Measurements from ENCODE around the gene SMARCA2.

The SMARCA2 gene

DNA sequence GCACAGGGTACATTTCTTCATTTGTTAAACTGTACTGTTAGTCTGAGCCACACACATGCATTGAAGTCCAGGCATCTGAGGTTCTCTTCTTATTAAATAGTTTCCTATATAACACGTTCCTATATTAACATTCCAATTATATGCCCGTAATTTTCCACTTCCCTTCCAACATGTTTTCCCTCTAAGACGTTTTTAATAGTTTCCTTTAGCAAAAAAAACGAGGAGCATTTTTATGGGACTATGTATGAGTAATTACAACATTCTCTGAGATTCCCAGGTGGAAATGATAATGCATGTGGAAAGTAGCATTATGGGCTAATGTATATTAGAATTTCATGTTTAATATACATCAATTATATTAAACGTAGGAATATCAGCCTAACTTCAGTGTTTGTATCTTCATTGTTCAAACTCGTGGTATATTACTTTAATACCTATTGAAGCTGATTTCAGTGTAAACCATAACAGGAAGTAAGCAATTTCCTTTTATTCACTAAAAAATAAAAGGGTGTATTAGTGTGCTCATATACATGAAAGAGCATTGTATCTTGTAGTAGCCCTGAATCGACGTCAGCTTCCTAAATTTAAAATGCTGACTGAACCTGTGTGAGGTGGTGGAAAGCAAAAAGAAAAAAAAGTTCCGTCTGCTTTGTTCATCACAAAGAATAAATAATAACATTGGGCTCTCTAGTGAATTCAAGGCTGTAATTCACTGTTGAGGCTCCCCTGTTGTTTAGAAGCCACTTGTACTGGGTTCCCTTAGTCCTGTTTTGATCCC is 11.3 kb downstream of the SMARCA2 start:
- no peak overlapping the region for H3K4me3 ChIP-seq (ENCODE audit: low read length)
- no peak overlapping the region for H3K27ac ChIP-seq (ENCODE audit: low read depth, low read length)
- H3K36me3 ChIP-seq (ENCODE audit: insufficient read depth, low read length), result no peaks in the 10 kb centered on the region
- no peaks in the 10 kb centered on the region for H3K9me3 ChIP-seq (ENCODE audit: insufficient read depth, low read depth, low read length)
- H3K4me1 ChIP-seq (ENCODE audit: insufficient read depth, low read length), result peaks cover 26% of the 10 kb centered on the region
- H3K27me3 ChIP-seq (ENCODE audit: insufficient read depth, low read length), result peaks cover 30% of the 10 kb centered on the region
- no peak overlapping the region for H3K9ac ChIP-seq (ENCODE audit: low read depth, low read length)
- WGBS, result 91% methylated on average over 7 of the region's 9 CpGs

DNA sequence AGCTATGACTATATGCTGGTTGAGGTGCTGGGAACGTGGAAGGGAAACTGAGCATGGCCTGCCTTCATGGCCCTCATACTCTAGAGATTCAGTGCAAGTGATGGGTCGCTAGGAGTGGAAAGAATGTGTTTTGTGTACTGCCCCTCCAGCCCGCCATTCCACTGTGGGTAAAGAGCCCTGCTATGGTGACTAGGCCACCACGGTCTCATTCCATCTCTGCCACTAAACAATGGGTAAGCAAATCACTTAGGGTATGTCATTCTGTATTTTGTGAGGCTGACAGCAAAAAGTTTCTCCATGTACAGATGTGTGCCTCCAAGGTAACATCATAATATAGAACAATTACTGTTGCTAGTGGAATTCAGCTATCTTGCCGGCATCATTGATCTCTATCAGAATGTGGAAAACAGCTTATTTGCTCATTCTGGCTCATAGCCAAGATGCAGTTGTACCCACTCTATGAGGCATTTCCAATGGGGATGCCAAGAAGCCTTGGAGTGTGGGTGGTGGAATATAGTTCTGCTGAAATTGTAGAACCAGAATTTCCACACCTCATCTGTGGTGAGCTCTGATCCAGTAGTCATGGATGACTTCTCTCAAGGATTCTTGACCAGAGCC is 12.5 kb downstream of the SMARCA2 start:
- Histone ChIP-seq H3K9ac (ENCODE audit: low read depth, low read length) (no peak overlapping the region), H3K27ac (ENCODE audit: low read depth, low read length) (no peak overlapping the region), H3K36me3 (ENCODE audit: insufficient read depth, low read length) (no peaks in the 10 kb centered on the region), H3K9me3 (ENCODE audit: insufficient read depth, low read depth, low read length) (no peaks in the 10 kb centered on the region), H3K4me3 (ENCODE audit: low read length) (no peak overlapping the region), H3K4me1 (ENCODE audit: insufficient read depth, low read length) (peaks cover 26% of the 10 kb centered on the region), H3K27me3 (ENCODE audit: insufficient read depth, low read length) (peaks cover 18% of the 10 kb centered on the region; the same call in 1 of the 2 replicates)
- WGBS, result 95% methylated on average over 5 of the region's 5 CpGs

DNA sequence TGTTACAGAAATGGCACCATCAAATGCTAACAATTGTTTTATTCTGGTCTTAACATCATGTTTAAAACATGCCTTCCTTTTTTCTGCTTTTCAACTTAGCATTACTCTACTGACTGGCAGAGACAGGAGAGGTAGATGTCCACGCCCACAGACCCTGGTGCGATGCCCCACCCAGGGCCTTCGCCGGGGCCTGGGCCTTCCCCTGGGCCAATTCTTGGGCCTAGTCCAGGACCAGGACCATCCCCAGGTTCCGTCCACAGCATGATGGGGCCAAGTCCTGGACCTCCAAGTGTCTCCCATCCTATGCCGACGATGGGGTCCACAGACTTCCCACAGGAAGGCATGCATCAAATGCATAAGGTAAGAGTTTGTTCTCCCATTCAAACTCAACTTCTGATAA is 13.7 kb downstream of the SMARCA2 start:
- no peak overlapping the region for H3K9ac ChIP-seq (ENCODE audit: low read depth, low read length)
- H3K4me1 ChIP-seq (ENCODE audit: insufficient read depth, low read length), result peaks cover 14% of the 10 kb centered on the region
- H3K27ac ChIP-seq (ENCODE audit: low read depth, low read length), result no peak overlapping the region
- WGBS, result 97% methylated on average over 7 of the region's 7 CpGs
- H3K9me3 ChIP-seq (ENCODE audit: insufficient read depth, low read depth, low read length), result no peaks in the 10 kb centered on the region
- H3K4me3 ChIP-seq (ENCODE audit: low read length), result no peak overlapping the region
- H3K27me3 ChIP-seq (ENCODE audit: insufficient read depth, low read length), result peaks cover 10% of the 10 kb centered on the region; the same call in 1 of the 2 replicates
- H3K36me3 ChIP-seq (ENCODE audit: insufficient read depth, low read length), result no peaks in the 10 kb centered on the region

DNA sequence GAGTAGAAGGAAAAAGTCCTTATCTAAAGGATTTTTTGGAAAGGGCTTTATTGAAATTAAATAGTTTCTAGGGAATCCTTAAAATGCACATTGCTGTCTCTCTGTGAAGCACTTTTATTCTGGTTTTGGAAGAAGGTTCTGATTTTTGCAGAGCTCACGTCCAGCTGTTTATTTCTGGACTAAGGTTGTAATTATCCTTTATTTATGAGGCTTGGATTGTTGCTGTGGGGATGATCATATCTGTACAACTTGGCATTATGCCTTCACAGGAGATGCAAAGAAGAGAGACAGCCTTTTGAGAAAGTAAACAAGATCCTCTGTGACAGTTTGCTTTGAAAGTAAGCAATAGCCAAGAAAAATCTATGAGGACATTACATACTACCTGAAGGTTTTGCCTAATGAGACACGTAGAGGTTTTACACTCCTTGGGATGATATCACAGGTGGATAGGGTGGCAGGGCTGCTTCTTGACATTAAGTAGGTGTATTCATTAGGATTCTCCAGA is 14.6 kb downstream of the SMARCA2 start:
- H3K4me1 ChIP-seq (ENCODE audit: insufficient read depth, low read length), result peaks cover 7% of the 10 kb centered on the region
- no peaks in the 10 kb centered on the region for H3K36me3 ChIP-seq (ENCODE audit: insufficient read depth, low read length)
- no peak overlapping the region for H3K9ac ChIP-seq (ENCODE audit: low read depth, low read length)
- H3K9me3 ChIP-seq (ENCODE audit: insufficient read depth, low read depth, low read length), result no peaks in the 10 kb centered on the region
- H3K27ac ChIP-seq (ENCODE audit: low read depth, low read length), result no peak overlapping the region
- WGBS, result 92% methylated on average over 2 of the region's 2 CpGs
- no peak overlapping the region for H3K4me3 ChIP-seq (ENCODE audit: low read length)
- peaks cover 2% of the 10 kb centered on the region; the same call in 1 of the 2 replicates for H3K27me3 ChIP-seq (ENCODE audit: insufficient read depth, low read length)

DNA sequence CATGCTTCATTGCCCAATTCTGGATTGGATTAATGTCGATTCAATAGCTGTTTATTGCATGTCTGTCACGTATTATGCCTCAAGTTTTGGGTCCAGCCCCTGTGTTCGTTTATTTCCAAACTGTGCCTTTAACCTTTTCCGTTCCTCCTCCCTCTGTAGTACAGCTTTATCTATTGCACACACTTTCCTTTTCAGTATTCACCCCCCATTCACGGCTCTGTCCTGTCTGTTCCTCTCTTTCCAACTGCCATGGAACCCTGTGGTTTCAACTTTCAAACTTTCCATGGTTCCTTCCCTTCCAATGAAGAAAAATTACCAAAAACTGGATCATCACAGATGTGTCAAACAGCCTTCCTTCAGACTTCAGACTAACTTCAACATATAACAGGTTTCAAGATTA is 17.1 kb downstream of the SMARCA2 start:
- Histone ChIP-seq H3K27me3 (ENCODE audit: insufficient read depth, low read length) (no peaks in the 10 kb centered on the region), H3K9me3 (ENCODE audit: insufficient read depth, low read depth, low read length) (no peaks in the 10 kb centered on the region), H3K27ac (ENCODE audit: low read depth, low read length) (no peak overlapping the region), H3K4me1 (ENCODE audit: insufficient read depth, low read length) (no peaks in the 10 kb centered on the region), H3K4me3 (ENCODE audit: low read length) (no peak overlapping the region), H3K36me3 (ENCODE audit: insufficient read depth, low read length) (no peaks in the 10 kb centered on the region), H3K9ac (ENCODE audit: low read depth, low read length) (no peak overlapping the region)
- 95% methylated on average over 5 of the region's 5 CpGs for WGBS

DNA sequence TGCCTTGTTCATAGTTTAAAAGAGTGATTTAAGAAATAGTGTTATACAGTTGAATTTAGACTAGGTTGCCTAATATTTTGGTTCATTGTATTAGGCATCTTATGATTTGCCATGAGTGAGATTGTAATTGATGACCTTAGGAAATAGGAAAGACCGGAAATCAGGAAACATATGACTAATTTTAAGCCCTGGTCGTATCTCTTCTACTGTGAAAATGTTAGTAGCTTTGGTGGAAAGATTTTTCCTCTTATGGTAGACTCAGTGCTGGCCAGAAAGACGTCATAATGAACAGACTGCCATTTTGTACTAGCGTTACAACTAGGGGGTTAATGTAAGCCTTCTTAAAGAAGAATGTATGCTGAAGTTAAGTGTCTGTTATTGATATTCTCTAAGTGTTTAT is 21.7 kb downstream of the SMARCA2 start:
- 96% methylated on average over 4 of the region's 4 CpGs for WGBS
- Histone ChIP-seq H3K27ac (ENCODE audit: low read depth, low read length) (no peak overlapping the region), H3K4me1 (ENCODE audit: insufficient read depth, low read length) (no peaks in the 10 kb centered on the region), H3K4me3 (ENCODE audit: low read length) (no peak overlapping the region), H3K9ac (ENCODE audit: low read depth, low read length) (no peak overlapping the region), H3K9me3 (ENCODE audit: insufficient read depth, low read depth, low read length) (no peaks in the 10 kb centered on the region), H3K36me3 (ENCODE audit: insufficient read depth, low read length) (no peaks in the 10 kb centered on the region), H3K27me3 (ENCODE audit: insufficient read depth, low read length) (no peaks in the 10 kb centered on the region)

DNA sequence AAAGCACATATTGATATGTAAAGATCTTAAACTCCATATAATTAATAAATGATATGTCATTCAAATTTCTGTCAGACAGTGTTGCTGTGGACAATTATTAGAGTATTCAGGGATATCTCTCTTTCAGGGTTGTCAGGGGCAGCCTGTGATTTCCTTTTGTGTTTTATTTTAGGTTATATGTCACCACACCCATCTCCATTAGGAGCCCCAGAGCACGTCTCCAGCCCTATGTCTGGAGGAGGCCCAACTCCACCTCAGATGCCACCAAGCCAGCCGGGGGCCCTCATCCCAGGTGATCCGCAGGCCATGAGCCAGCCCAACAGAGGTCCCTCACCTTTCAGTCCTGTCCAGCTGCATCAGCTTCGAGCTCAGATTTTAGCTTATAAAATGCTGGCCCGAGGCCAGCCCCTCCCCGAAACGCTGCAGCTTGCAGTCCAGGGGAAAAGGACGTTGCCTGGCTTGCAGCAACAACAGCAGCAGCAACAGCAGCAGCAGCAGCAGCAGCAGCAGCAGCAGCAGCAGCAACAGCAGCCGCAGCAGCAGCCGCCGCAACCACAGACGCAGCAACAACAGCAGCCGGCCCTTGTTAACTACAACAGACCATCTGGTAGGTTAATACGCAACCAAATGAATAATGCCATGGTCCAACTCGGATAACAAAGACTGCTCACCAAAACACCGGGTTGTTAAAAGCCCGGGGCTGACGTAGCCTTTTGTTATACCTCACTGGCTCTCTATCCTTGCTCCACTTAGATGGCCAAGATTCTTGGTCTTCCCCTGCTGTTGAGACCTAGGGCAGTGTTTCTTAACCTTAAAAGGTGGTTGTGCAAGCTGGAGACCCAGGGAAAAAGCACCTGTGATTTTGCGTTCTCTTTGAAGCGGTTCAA is 24.4 kb downstream of the SMARCA2 start:
- Histone ChIP-seq H3K36me3 (ENCODE audit: insufficient read depth, low read length) (no peaks in the 10 kb centered on the region), H3K4me3 (ENCODE audit: low read length) (no peak overlapping the region), H3K27ac (ENCODE audit: low read depth, low read length) (no peak overlapping the region), H3K9ac (ENCODE audit: low read depth, low read length) (no peak overlapping the region), H3K4me1 (ENCODE audit: insufficient read depth, low read length) (no peaks in the 10 kb centered on the region), H3K9me3 (ENCODE audit: insufficient read depth, low read depth, low read length) (no peaks in the 10 kb centered on the region), H3K27me3 (ENCODE audit: insufficient read depth, low read length) (peaks cover 9% of the 10 kb centered on the region)
- WGBS, result 89% methylated on average over 20 of the region's 20 CpGs

DNA sequence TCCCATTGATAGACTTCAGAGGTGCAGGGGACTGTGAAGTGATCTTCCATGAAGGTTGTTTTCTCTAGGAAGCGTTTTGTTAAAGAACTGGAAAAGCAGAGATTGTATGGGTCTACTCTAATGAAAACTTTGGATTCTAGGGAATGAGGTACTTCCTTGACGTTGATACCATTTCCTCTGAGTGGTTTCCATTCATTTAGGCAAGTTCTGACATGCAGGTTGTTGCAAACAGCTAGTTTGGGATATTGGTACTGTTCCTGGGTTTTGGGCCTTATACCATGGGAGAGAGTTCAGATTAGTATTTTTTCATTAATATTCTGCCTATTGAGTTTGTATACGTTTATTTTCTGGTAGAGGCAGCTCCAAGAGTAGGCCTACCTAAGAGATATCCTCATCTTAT is 25.7 kb downstream of the SMARCA2 start:
- Histone ChIP-seq H3K9me3 (ENCODE audit: insufficient read depth, low read depth, low read length) (no peaks in the 10 kb centered on the region), H3K4me3 (ENCODE audit: low read length) (no peak overlapping the region), H3K27me3 (ENCODE audit: insufficient read depth, low read length) (peaks cover 22% of the 10 kb centered on the region), H3K27ac (ENCODE audit: low read depth, low read length) (no peak overlapping the region), H3K4me1 (ENCODE audit: insufficient read depth, low read length) (no peaks in the 10 kb centered on the region), H3K9ac (ENCODE audit: low read depth, low read length) (no peak overlapping the region), H3K36me3 (ENCODE audit: insufficient read depth, low read length) (no peaks in the 10 kb centered on the region)
- WGBS, result 89% methylated on average over 2 of the region's 3 CpGs

DNA sequence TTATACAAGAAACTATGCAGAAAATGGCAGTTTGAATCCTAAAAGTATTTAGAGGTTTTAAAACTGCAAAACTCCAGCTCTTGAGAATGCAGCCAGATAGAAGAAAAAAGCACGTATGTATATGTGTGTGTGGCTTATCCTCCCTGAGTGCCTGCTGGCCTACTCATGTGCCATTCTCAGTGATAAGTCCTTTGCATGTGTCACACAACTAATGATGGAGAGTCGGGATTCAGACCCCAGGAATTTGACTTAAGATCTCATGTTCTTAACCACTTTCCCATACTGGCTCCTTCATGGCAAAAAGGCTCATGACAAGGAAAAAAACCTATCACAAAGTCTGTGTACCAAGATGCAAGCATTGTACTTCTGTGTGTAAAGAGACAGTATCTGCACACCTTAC is 26.6 kb downstream of the SMARCA2 start:
- H3K27ac ChIP-seq (ENCODE audit: low read depth, low read length), result no peak overlapping the region
- no peaks in the 10 kb centered on the region; the same call in 1 of the 2 replicates for H3K4me1 ChIP-seq (ENCODE audit: insufficient read depth, low read length)
- no peaks in the 10 kb centered on the region for H3K36me3 ChIP-seq (ENCODE audit: insufficient read depth, low read length)
- no peak overlapping the region for H3K4me3 ChIP-seq (ENCODE audit: low read length)
- H3K9ac ChIP-seq (ENCODE audit: low read depth, low read length), result no peak overlapping the region
- H3K9me3 ChIP-seq (ENCODE audit: insufficient read depth, low read depth, low read length), result no peaks in the 10 kb centered on the region
- WGBS, result 85% methylated on average over 2 of the region's 2 CpGs
- peaks cover 31% of the 10 kb centered on the region for H3K27me3 ChIP-seq (ENCODE audit: insufficient read depth, low read length)

DNA sequence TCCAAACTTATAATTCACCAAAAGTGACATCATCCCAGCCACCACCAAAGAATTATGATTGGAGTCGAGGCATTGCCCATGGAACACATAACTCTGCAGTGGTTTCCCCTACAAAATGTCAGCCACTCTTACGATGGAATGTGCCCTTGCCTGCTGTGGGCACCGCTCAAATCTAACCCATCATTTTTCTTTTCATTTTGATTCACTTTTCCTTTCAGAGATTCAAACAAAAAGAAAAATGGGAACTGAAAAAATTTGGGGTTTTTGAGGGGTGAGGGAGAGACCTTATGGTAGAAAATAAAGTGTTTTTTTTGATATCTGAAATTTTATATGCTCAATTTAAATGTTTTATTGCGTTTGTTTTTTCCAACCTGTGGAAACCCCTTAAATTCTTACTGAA is 28.1 kb downstream of the SMARCA2 start:
- Histone ChIP-seq H3K27ac (ENCODE audit: low read depth, low read length) (no peak overlapping the region), H3K4me3 (ENCODE audit: low read length) (no peak overlapping the region), H3K9me3 (ENCODE audit: insufficient read depth, low read depth, low read length) (no peaks in the 10 kb centered on the region), H3K4me1 (ENCODE audit: insufficient read depth, low read length) (peaks cover 6% of the 10 kb centered on the region; the same call in 1 of the 2 replicates), H3K27me3 (ENCODE audit: insufficient read depth, low read length) (peaks cover 46% of the 10 kb centered on the region), H3K9ac (ENCODE audit: low read depth, low read length) (no peak overlapping the region), H3K36me3 (ENCODE audit: insufficient read depth, low read length) (no peaks in the 10 kb centered on the region)
- WGBS, result 91% methylated on average over 4 of the region's 4 CpGs

Measured in HUES64 (cell line).